Chondrocyte (in vitro differentiated cells): Measurements from ENCODE around the gene CMKLR1. TPM values are rescaled to one million over a fixed set of nuclear protein-coding genes. Genes with fewer than 3 reads are reported as not detected.

ENCODE experiments used
- DNase-seq: peaks from one replicate; pipeline ENCODE4 v3.0.0; 2021; ENCODE audit warnings: mixed read lengths, low spot score
- H3K27ac Mint-ChIP-seq: one replicate; pipeline ENCODE4 v1.8.0; 2021; ENCODE audit warnings: mild to moderate bottlenecking, moderate library complexity, mixed read lengths; ENCODE audit not compliant: unreplicated experiment
- H3K27me3 Mint-ChIP-seq: 2 replicates; pipeline ENCODE4 v1.8.0; 2021; ENCODE audit warnings: low read depth, mixed read lengths
- H3K36me3 Mint-ChIP-seq: 2 replicates; pipeline ENCODE4 v1.8.0; 2021; ENCODE audit warnings: low read depth, mixed read lengths
- H3K4me1 Mint-ChIP-seq: 2 replicates; pipeline ENCODE4 v1.8.0; 2021; ENCODE audit warnings: low read depth, mild to moderate bottlenecking, mixed read lengths
- H3K4me3 Mint-ChIP-seq: one replicate; pipeline ENCODE4 v1.8.0; 2021; ENCODE audit warnings: mild to moderate bottlenecking, moderate library complexity, mixed read lengths; ENCODE audit not compliant: unreplicated experiment
- H3K9me3 Mint-ChIP-seq: 2 replicates; pipeline ENCODE4 v1.8.0; 2021; ENCODE audit warnings: low read depth, mixed read lengths
- CTCF ChIP-seq: fragments of 200-600 bp; sonication (generic); IDR thresholded peaks from 2 replicates; pipeline ENCODE4 v1.5.0; 2021; ENCODE audit warnings: antibody characterized with exemption, mild to moderate bottlenecking, moderate library complexity
- total RNA-seq: library from RNA; stranded (reverse); gene quantifications from 3 replicates; pipeline ENCODE4 v1.2.1, GENCODE V29; 2021

CMKLR1 gene
- total RNA-seq, 1 donor from 2014 or later: 31.2 TPM

- no peak for TF ChIP-seq CTCF
- Mint-ChIP-seq H3K4me1 (peaks cover 29% of the 10 kb centered on the region), H3K4me3 (no peak overlapping the region), H3K36me3 (peaks cover 10% of the 10 kb centered on the region), H3K27me3 (no peaks in the 10 kb centered on the region), H3K27ac (no peak overlapping the region), H3K9me3 (no peaks in the 10 kb centered on the region)
- DNase-seq: no peak
Observed at GRCh38 chr12:108297895-108298760, 41.0 kb downstream of the CMKLR1 start.

- H3K4me3 Mint-ChIP-seq: no peak overlapping the region
- H3K4me1 Mint-ChIP-seq: peaks cover 22% of the 10 kb centered on the region
- TF ChIP-seq CTCF: no peak
- H3K27me3 Mint-ChIP-seq: no peaks in the 10 kb centered on the region
- H3K9me3 Mint-ChIP-seq: no peaks in the 10 kb centered on the region
- no peak for DNase-seq
- H3K36me3 Mint-ChIP-seq: peaks cover 16% of the 10 kb centered on the region
- no peak overlapping the region for H3K27ac Mint-ChIP-seq
Observed at GRCh38 chr12:108297424-108297823, 41.7 kb downstream of the CMKLR1 start.

GRCh38 chr12:108296945-108297344 is 42.2 kb downstream of the CMKLR1 start:
- Mint-ChIP-seq H3K27me3 (no peaks in the 10 kb centered on the region), H3K9me3 (no peaks in the 10 kb centered on the region), H3K36me3 (peaks cover 21% of the 10 kb centered on the region), H3K4me1 (peaks cover 18% of the 10 kb centered on the region), H3K27ac (no peak overlapping the region), H3K4me3 (no peak overlapping the region)
- DNase-seq: no peak
- no peak for TF ChIP-seq CTCF

GRCh38 chr12:108295641-108296040 is 43.5 kb downstream of the CMKLR1 start:
- no peak for TF ChIP-seq CTCF
- H3K27ac Mint-ChIP-seq: peak overlapping the region; percentile 5
- no peaks in the 10 kb centered on the region for H3K9me3 Mint-ChIP-seq
- no peak overlapping the region for H3K4me3 Mint-ChIP-seq
- H3K27me3 Mint-ChIP-seq: no peaks in the 10 kb centered on the region
- H3K4me1 Mint-ChIP-seq: peaks cover 10% of the 10 kb centered on the region
- H3K36me3 Mint-ChIP-seq: peaks cover 32% of the 10 kb centered on the region
- no peak for DNase-seq

GRCh38 chr12:108289350-108290161 is 49.6 kb downstream of the CMKLR1 start:
- no peak for TF ChIP-seq CTCF
- Mint-ChIP-seq H3K36me3 (peaks cover 40% of the 10 kb centered on the region), H3K27ac (no peak overlapping the region), H3K9me3 (no peaks in the 10 kb centered on the region), H3K4me3 (no peak overlapping the region), H3K4me1 (no peaks in the 10 kb centered on the region), H3K27me3 (peaks cover 2% of the 10 kb centered on the region)
- DNase-seq: no peak
